DND-41 (cell line): Measurements from ENCODE around the gene INPP5F.

ENCODE experiments used
- CTCF ChIP-seq: IDR thresholded peaks from 2 replicates; pipeline ENCODE4 v1.5.1; 2012; ENCODE audit warnings: borderline replicate concordance, low read length, moderate library complexity, mild to moderate bottlenecking; ENCODE audit not compliant: poor library complexity, severe bottlenecking; ENCODE audit errors: extremely low read depth
- EZH2 ChIP-seq: IDR thresholded peaks from 3 replicates; pipeline ENCODE4 v1.6.1; 2012; ENCODE audit warnings: borderline replicate concordance, low read depth, mild to moderate bottlenecking, moderate library complexity, low read length, inconsistent platforms; ENCODE audit not compliant: severe bottlenecking

- no peak for TF ChIP-seq CTCF
- TF ChIP-seq EZH2 = no peak
Observed at GRCh38 chr10:119865699-119866240, 139.9 kb downstream of the INPP5F start.
